DMS 273 (cell line): Measurements from ENCODE around the gene AP4M1.
"Not testable (repeated sequence)": the region's sequence is repeated elsewhere in the genome, so short reads cannot be mapped to it uniquely, and the experiment has no call there.

Source experiments
- DNase-seq: peaks from one replicate; lab custom pipeline; 2025; ENCODE audit not compliant: unreplicated experiment; lab: John Stamatoyannopoulos, UW

AP4M1 gene

DNA sequence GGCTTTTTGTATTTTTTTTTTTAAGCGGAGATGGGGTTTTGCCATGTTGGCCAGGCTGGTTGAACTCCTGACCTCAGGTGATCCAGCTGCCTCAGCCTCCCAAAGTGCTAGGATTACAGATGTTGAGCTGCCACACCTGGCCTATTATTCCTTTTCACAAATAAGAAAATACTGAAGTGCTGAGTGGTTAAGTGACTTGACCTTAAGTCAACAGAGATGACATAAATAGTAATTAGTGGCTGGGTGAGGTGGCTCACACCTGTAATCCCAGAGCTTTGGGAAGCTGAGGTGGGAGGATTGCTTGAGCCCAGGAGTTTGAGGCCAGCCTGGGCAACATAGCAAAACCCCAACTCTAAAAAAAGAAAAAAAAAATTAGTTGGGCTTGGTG lies 28.8 kb downstream of the AP4M1 start:
- not testable (repeated sequence) for DNase-seq

GRCh38 chr7:100130608-100131453 lies 29.4 kb downstream of the AP4M1 start:
- peak; percentile 92 for DNase-seq

GRCh38 chr7:100132126-100132525 lies 30.7 kb downstream of the AP4M1 start:
- peak; percentile 44 for DNase-seq

DNA sequence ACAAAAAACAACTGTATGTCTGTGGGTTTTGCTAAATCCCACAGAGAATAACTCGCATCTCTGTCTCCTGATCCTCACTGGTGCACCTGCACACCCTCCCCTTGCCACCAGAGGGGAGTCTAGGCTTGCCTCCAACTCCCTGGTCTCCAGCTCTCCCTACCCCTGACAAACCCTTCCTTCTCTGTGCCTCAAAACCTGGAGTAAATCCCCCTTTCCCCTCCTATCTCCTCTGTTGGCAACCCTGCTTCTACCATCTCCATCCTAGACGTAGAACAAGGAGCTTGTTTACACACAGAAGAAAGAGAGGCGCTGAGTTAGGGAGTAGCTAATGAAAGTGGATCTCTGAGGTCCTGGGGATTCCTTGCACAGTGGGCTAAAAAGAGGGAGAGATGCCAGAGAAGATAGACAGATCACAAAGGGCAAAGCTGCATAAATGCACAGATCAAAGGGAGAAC lies 31.3 kb downstream of the AP4M1 start:
- DNase-seq = peak; percentile 92

GRCh38 chr7:100137851-100138760 lies 36.7 kb downstream of the AP4M1 start:
- no peak for DNase-seq

DNA sequence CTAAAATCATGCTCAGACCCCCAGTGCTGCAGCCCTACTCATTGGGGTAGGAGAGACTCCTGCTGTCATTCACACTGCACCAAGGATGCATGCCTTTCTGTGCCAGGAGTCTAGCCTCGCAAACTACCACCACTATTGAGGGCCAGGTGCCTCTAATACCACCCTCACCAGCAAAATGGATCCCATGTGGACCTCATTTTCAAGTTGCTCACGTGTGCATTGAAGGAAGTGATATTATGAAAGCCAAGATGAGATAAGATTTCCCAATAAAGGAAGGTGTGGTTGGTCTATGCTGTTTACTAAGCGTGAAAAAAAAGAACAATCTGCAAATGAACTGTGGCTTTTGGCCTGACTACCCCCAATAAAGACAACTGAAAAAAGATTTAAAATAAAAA lies 40.1 kb downstream of the AP4M1 start:
- DNase-seq = no peak

- DNase-seq = no peak
Measured at GRCh38 chr7:100142461-100142860, 41.0 kb downstream of the AP4M1 start.

DNA sequence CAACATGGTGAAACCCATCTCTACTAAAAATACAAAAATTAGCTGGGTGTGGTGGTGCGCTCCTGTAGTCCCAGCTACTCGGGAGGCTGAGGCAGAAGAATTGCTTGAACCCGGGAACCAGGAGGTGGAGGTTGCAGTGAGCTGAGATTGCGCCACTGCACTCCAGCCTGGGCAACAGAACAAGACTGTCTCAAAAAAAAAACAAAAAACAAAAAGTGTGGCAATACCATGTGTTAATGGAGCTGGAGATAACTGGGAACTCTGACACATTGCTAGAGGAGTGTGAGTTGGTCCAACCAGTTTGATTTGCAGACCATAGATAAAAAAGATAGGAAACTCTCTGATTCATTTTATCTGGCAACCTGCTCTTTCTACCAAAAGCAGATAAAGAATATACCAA lies 44.9 kb downstream of the AP4M1 start:
- DNase-seq = not testable (repeated sequence)

DNA sequence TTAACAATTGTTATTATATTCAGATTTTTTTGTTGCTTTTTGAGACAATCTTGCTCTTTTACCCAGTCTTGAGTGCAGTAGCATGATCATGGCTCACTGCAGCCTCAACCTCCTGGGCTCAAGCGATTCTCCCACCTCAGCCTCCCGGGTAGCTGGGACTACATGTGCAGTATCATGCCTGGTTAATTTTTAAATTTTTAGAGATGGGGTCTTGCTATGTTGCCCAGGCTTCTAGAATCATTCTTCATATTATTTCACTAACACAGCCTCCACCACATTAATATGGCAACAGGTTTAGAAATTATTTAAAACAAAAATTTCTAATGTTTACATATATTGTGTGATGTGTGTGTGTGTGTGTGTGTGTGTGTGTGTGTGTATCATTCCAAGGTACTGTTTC lies 45.8 kb downstream of the AP4M1 start:
- DNase-seq = no peak

- no peak for DNase-seq
Measured at GRCh38 chr7:100148225-100148558, 46.7 kb downstream of the AP4M1 start.

DNA sequence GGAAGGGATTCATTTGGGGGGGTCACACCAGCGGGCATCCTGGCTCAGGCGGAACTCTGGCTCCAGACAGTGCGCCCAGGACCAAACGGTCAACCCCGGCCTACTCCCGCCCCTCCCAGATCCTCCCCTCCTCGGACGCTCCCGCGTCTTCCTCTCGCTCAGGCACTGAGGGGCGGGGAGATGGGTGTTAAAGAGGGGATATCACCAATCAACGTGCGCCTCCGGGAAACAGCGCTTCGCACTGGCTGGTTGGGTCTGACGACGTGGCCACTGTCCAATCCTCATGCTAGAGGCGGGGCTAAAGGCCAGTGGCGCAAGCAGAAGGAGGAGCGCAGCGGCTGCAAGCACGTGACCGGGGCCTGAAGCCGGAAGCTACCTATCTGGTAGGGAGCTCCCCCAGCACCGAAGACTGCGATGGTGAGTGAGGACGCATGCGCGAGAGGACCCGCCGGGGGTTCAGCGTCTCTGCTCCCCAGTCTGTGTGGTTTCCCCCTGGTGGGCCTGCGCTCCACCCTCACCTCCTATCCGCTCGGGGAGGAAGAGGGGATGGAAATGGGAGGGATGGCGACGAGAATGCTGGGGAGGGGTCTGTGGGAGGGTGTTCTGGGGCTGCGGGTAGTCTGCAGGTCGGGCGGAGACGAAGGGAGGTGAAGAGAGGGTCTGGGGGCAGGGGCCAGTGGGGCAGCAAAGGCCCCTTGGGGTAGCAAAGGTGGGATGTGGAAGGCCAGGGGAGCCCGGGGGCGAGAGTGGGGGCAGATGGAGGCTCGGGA lies 47.3 kb downstream of the AP4M1 start, which contains the start of gene LAMTOR4:
LAMTOR4 (plus strand) TSS at position 360 of the 770 bp plus-strand sequence; CDS start at position 415, 55 bp downstream.
- peak; percentile 100 for DNase-seq

- DNase-seq = no peak
Measured at GRCh38 chr7:100152404-100152803, 51.0 kb downstream of the AP4M1 start.

- DNase-seq = no peak
Measured at GRCh38 chr7:100152937-100153666, 51.7 kb downstream of the AP4M1 start.

GRCh38 chr7:100153708-100154535 lies 52.5 kb downstream of the AP4M1 start:
- DNase-seq = peak; percentile 49

- no peak for DNase-seq
Measured at GRCh38 chr7:100154651-100155491, 53.4 kb downstream of the AP4M1 start.

DNA sequence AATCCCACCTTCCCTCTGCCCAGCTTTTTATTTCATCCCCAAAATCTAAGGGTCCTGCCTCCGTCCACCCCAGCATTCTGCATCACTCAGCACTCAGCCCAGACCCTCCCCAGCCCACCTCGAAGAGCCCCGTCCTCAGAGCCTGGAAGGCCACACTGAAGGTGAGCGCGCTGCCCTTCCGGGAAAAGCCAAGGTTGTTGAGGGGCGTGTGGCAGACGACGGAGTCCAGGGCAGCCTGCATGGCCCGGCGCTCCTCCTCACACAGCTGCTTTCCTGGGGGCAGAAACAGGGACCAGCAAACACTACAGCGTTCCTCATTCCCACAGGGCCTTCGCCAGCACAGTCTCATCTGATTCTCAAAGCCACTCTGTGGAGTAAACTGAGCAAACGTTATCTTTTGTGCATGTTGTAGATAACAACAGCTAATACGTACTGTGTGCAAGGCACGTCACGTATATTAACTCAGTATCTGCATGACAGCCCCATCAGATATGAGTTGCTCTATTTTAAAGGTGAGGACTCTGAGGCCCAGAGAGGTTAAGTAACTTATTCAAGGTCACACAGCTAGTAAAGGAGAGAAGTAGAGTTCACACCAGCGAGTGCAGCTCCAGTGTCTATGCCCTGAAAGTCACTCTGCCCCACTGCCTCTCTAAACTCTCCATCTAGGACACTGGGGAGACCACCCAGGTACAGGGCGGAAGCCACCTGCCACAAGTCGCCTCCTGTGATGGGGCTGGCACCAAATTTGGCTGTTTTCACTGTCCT lies 54.3 kb downstream of the AP4M1 start:
- no peak for DNase-seq

GRCh38 chr7:100156331-100157068 lies 55.1 kb downstream of the AP4M1 start:
- DNase-seq = no peak

DNA sequence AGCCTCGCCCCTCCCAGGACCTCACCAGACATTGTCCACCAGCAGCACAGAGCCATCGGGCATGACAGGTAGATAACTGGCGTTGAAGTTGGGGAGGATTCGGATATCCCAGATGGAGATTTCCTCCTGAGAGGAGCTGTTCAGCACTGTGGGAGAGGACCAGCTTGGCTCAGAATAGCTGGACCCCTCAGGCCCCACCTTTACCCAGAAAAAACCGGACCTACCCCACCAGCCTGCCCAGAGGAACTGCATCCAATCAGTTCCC lies 55.6 kb downstream of the AP4M1 start:
- DNase-seq = no peak
